Activated CD4-positive, alpha-beta T cell treated with anti-CD3 and anti-CD28 coated beads, Interleukin-2, amount 50 U/mL, for 4 hours (primary cell): ENCODE data around the gene MCM7.

Source experiments
- DNase-seq, 2 experiments: peaks; one replicate each; pipeline ENCODE4 v3.0.0-alpha.2; 2020

Gene MCM7

DNA sequence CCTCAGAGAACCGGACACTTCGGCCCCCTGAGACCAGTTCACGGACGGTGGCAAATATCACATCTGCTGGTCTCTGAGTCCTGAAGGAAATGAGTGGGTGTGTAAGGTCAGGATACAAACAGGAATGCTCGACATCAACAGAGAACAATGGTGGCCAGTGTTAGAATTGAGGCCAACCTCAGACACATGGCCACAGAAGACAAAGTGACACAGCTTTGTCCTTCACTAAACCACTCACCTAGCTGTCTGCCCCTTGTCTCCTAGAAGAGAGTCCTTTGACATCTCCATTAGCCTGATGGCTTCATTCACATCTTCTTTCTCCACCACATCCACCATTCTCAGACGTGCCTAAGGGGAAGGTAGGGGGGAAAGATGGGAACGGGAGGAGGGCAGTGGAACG lies 8.1 kb downstream of the MCM7 start:
- DNase-seq: no peak

DNA sequence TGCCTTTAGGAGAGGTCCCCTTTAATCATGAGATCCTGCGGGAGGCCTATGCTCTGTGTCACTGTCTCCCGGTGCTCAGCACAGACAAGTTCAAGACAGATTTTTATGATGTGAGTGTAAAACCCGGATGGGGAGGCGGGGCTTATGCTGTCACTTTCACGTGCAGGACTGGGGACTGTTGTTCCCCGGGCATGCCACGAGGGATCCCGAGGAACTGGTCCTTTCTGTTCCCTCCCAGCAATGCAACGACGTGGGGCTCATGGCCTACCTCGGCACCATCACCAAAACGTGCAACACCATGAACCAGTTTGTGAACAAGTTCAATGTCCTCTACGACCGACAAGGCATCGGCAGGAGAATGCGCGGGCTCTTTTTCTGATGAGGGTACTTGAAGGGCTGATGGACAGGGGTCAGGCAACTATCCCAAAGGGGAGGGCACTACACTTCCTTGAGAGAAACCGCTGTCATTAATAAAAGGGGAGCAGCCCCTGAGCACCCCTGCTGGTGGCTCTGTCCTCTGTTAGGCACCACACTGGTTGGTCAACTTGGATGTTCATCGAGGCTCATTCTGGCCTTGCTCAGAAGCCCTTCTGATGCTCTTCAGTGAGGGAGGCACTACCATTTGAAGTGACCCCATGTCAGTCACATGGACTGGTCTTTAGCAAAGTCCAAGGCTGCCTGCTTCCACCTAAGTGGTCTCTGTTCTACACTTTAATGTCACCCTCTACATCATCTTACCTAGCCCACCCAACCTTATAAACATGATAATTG lies 9.6 kb downstream of the MCM7 start:
- no peak for DNase-seq

DNA sequence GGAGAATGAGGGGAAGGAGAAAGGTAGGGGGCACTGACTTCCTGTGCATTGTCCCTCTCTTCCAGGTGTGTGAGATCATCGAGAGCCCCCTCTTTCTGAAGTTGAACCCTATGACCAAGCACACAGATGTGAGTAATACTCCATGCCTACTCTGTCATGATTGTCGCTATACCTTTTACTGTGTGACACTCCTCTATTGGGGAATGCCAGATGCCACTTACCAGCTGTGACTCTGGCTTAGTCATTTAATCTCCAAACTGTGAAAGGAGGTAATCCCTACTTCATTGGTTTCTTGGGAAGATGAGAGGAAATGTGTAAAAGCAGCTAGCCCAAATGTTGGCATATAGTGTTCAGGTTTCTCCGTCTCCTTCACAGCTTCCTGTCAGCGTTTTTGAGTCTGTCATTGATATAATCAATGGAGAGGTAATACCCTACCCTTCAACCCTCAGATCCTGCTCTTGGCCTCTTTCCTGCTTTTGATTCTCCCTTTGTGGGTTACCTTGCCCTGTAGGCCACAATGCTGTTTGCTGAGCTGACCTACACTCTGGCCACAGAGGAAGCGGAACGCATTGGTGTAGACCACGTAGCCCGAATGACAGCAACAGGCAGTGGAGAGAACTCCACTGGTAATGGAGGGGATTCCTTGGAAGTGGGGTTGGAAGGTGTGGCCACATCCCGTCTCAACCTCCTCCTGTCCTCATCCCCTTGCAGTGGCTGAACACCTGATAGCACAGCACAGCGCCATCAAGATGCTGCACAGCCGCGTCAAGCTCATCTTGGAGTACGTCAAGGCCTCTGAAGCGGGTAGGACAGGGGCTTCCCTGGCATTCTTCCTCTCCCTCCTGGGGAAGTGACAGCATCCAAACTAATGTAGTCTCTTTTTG lies 10.4 kb downstream of the MCM7 start:
- no peak for DNase-seq

DNA sequence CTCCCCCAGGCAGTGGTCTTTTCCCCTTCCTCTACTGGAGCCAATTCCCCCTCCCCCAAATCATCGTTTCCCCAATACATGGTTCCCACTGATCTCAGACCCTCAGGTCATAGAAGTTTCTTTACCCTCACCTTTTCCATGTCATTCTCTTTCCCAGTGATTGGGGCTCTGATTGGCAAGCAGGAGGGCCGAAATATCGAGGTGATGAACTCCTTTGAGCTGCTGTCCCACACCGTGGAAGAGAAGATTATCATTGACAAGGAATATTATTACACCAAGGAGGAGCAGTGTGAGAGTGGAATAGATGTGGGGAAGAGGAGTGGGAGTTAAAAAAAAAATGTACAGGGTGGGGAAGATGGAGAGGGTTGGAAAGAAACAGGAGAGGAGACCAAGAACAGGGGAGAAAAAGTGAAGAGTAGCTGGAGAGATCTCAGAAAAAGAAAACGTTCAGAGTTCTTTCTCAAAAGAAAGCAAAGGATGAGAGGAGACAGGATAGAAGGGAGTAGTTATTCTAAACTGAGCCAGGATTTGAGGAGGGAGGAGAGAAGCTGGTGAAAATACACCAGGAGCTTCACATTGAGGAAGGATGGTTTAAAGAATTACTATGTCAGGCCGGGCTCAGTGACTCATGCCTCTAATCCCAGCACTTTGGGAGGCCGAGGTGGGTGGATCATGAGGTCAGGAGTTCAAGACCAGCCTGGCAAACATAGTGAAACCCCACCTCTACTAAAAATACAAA lies 11.6 kb downstream of the MCM7 start:
- DNase-seq: no peak

DNA sequence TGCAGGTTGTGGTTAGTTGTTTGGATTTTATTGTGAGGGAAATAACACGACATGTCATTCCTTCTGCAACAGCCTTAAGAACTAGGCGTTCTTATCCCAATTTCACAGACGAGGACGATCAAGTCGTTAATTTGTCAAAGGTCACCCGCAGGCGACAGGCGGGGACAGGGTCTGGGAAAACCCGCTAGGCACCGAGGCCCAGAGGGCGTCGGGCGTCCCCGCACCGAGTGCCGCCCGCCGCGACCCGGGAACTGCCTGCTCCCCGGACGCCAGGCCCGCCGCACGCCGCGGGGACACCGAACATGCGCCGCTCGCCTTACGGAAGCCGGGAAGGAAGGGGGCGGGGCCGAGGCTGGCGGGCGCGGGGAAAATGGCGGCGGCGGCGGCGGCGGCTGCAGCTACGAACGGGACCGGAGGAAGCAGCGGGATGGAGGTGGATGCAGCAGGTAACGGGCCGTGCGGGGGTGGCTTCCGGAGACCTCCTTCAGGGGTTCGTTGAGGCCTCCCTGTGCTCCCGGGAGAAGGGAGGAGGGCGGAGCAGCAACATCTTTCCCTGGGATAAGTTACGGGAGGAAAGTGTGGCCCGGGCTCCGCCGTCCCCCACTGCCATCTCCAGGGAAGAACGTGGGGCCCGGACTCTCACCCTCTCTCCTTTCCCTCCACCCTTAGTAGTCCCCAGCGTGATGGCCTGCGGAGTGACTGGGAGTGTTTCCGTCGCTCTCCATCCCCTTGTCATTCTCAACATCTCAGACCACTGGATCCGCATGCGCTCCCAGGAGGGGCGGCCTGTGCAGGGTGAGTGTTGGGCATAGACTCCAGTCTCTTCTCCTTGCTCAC lies 12.4 kb downstream of the MCM7 start, which contains the start of gene COPS6:
COPS6 (plus strand) TSS at position 349 of the 837 bp plus-strand sequence; CDS start at position 371, 22 bp downstream.
- peak; percentile 80 to 81 for DNase-seq

DNA sequence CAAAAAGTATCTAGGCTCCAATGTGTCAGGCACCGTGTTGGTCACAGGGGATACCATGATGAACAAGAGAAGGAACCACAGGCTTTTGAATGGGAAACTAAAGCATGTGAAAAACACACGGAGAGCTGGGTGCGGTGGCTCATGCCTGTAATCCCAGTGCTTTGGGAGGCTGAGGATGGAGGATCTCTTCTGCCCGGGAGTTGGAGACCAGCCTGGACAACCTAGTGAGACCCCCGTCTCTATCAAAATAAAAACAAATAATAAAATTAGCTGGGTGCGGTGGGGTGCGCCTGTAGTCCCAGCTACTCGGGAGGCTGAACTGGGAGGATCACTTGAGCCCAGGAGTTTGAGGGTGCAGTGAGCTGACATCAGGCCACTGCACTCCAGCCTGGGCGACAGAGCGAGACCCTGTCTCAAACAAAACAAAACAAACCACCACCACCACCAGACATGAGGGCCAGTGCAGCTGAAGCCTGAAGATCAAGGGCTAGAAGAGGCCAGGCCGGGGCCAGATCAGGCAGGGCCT lies 13.0 kb downstream of the MCM7 start:
- no peak for DNase-seq

DNA sequence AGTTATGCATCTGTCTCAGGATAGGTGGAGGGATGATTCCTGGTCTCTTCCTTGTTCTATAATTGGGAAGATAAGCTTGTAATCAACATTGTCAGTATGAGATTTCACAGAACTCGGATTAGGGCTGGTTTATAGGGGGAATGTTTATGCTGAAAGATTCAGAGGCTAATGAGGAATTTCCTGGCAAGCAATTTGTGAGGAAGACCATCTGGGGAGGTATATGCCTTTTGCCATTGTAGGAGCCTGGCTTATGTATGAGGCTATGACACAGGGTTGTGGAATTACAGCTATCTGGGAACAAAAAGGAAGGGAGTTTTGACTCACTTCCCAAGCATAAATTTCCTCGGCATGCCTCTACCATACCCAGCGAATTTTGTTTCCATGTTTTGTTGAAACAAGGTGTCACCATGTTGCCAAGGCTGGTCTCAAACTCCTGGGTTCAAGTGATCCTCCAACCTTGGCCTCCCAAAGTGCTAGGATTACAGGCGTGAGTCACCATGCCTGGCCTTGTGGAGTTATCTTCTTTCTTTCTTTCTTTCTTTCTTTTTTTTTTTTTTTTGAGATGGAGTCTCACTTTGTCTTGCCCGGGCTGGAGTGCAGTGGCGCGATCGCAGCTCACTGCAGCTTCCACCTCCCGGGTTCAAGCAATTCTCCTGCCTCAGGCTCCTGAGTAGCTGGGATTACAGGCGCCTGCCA lies 14.0 kb downstream of the MCM7 start:
- DNase-seq: no peak

DNA sequence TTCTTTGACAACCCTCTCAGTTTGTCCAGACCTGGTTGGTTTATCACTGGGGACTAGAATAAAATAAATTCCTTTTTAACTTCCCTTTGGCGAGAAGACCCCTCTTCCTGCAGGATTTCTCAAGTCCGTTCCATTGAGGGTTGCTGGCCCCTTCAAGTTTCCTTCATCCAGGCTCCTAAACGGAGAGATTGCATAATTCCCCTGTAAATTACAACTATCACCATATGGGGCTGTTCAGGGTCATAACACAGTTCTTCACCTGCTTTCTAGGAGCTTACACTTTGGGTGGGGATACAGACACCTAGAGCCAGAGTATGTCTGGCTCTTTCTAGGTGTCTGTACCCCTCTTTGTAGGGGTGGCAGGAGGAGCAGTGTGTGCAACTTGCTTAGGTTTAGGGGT lies 15.7 kb downstream of the MCM7 start:
- DNase-seq: no peak

DNA sequence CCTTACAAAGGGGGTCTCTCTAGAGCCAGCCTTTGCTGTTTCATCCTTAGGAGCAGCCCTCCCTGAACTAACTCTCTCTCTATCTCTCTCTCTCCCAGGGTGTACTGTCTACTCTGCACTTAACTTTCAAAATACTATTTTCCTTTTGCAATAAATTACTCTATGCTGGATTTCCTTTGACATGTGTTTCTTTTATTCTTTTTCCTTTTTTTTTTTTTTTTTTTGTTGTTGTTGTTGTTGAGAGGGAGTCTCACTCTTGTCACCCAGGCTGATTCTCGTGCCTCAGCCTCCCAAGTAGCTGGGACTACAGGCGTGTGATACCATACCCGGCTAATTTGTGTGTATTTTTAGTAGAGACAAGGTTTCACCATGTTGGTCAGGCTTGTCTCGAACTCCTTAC lies 18.2 kb downstream of the MCM7 start:
- no peak for DNase-seq

DNA sequence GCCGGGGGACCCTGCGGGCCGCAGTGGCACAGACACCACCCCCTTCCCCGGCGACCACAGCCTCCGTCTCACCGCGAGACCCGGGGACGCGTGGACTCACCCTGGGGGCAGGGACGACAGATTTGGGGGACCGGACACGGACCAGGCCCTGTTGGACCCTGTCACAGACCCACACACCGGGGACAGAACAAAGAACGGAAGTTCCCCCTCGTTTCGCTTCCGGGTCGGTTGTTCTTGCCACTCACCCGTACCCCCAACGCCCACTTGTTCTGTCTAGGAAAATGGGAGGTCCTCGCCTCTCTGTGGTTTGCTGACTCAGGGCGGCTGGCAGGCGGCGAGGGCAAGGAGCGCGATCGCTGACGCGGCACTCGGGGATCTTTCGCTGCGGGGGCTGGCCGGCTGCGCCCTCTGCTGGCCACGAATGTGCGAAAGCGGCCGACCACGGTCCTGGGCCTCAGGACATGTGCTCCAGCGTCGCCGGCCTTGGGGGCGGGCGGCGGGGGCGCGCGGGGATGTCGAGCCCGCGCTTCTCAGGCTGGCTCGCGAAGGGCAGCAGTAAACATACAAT lies 19.6 kb downstream of the MCM7 start, which contains the start of gene ZNF3:
ZNF3 (minus strand) TSS at position 189 of the 568 bp plus-strand sequence. CDS start 4,366 bp downstream, outside the sequence.
- peak; percentile 97 for DNase-seq

DNA sequence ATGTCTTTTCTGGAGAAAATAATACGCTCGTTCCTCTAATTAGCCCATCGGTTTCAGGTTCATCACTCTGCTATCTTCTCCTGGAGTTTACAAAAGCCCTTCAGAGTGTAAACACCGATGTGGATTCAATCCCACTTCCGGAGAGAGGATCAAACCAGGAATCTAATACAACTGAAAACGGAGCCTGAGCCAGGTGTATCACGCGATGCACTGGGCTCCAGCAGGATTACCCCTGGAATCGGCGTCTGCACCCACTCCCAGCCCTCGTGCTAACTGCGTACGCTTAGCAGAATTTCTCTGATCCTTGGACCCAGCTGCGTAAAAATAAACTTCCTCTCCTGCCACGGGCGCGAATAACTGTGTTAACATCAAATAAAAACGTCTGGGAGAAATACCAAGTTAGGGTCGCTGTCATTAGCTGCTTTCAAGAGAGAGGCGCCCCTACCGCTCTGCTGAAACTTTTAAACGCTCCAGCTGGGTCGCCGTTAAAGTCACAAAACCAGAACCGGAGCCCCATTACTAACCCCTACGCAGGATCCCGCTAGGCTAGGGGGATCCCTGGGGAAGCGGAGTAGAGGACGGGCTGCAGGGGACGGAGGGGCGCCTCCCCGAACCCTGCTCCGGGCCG lies 20.2 kb downstream of the MCM7 start:
- no peak for DNase-seq

DNA sequence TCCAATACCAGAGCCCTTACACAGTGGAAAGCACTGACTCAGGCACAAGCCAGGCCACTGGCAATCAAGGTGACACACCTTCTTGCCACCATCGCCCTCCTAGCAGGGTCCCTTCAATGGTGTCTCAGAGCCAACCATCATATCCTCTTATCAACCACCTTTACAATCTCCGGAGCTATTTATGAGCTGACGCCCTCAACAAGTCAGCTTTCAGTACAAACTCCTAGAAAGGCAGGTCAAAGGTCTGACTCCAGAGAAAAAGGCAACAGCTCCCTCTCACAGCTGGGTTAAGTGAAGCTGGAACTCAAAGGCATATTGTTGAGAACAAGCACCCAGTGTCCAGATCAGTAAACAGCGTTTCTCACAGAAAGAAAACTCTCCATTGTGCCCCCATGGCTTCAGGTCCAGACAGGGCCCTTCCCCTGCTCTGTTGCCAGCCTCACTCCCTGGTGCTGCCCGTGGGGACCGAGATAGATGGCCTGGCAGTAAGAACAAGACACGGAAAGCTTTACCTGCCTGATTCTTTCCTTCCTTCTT lies 22.1 kb downstream of the MCM7 start:
- no peak for DNase-seq

DNA sequence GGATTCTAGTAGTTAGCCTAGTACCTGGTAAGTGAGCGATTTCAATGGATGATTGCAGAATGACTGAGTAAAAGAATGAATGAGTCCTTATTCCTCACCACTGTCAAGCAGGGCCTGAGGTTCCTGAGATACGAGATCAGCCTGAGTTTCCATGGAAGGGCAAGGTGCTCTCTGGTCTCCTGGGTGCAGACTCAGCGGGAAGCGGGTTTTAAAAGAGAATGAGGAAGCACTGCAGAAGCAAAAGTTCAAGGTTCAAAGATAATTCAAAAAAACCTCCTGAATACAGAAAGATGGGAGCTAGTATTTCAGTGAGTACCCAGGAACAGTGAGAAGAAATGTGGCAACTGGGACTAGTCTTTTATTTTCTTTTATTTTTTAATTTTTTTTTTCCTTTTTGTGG lies 24.0 kb downstream of the MCM7 start:
- no peak for DNase-seq

DNA sequence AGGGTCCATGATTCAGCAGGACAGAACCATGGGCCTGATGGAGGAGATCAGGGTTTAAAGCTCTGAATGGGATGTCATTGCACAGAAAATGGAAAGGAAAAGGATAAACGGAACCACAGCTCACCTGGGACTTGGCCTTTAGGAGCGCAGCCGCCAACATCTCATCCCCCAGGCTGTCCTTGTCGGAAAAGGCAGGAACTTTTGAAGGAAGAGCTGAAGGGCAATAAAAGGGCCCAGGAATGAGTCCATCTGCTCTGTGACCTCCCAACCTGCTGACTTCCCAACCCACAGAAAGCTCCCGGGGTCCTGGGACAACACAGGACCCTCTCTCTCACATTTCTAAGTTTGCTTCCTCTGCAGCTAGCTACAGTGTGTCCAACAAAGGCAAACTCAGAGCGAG lies 25.8 kb downstream of the MCM7 start:
- no peak for DNase-seq

DNA sequence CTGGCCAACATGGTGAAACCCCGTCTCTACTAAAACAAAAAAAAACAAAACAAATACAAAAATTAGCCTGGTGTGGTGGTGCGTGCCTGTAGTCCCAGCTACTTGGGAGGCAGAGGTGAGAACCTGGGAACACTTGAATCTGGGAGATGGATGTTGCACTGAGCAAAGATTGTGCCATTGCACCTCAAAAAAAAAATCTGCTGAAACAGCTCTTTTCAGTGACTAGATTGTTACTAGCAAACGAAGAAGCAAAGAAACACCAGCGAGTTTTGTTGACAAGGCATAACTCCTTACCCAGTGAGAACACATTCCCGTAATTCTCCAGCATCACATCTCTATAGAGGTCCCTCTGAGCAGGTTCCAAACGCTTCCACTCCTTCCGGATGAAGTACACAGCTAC lies 26.4 kb downstream of the MCM7 start:
- DNase-seq: no peak

DNA sequence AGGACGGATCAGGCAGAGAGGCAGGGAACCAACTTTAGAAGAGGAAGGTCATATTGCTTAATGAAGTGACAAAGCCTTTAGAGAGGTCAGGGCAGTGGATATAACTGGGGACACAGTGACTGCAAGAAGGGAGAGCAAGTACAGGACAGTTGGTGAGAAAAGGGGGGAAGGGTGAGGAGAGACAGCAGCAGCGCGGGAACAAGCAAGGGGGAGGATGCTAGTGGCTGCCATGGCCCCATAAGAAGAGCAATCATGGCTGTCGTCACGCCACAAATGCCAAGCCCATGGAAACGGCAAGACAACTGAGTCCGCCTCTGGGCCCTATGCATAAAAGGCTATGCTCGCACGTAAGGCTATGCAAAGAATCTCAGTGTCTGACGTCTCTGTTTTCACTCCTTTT lies 28.7 kb downstream of the MCM7 start:
- no peak for DNase-seq

DNA sequence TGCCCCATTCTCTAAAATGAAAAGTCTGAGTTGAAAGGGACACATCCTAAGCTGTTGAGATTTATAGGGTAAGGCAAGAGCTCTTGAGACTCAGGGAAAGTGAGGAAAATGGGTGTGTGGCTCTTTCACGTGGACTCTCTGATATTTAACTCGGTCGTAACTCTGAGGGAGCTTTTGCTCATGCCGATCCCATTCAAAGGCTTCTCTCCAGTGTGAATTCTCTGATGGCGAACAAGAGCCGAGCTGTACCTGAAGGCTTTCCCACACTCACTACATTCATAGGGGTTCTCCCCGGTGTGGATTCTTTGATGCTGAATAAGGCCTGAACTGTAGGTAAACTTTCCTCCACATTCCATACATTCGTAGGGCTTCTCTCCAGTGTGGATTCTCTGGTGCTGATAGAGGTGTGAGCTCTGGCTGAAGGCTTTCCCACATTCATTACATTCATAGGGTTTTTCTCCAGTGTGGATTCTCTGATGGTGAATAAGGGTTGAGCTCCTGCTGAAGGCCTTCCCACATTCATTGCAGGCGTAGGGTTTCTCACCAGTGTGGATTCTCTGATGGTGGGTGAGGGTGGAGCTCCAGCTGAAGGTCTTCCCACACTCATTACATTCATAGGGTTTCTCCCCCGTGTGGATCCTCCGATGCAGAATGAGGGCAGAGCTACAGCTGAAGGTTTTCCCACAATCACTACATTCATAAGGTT lies 30.0 kb downstream of the MCM7 start:
- DNase-seq: no peak

DNA sequence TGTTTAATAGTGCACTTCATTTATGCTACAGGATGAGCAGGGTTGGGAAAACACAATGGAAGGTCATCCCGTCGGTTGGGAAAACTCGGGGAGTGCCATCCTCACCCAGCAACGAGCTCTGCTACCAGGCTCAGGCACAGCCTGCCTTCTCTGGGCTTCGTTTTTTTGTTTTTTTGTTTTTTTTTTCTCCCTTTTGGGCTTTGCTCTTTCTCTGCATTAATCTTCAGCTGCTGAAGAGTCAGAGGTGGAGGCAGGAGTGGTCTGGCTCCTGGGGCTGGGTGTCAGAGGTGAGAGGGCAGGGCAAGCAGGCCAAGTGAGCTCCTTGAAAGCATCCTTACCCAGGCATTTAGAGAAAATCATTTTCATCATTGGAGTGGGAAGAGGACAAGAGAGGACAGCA lies 31.2 kb downstream of the MCM7 start:
- DNase-seq: no peak

DNA sequence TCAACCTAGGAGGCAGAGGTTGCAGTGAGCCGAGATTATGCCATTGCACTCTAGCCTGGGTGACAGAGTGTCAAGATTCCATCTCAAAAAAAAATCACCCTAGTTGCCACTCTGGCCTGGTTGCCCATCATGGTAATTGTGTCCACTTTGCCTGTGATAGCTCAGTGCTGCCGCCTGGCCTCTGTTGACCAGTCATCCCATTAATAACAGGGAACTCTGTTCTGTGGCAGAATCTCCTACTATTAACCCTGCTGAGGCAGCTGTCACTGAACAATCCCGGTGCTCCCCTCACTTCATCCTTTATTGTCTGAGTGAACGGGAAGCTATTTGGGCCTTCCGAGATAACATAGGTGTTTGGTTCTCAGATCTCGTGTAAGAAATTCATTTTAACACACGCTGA lies 34.2 kb downstream of the MCM7 start:
- DNase-seq: no peak
